GM18519 (cell line): ENCODE data around the gene DMBT1.

Experiments
- ATAC-seq: cut with Tn5 transposase; IDR thresholded peaks from one replicate; pipeline ENCODE4 v1.9.1; 2021; ENCODE audit warnings: mild to moderate bottlenecking, moderate library complexity; ENCODE audit not compliant: unreplicated experiment, low FRiP score

DMBT1 gene

GRCh38 chr10:122642726-122643605 is 82.4 kb downstream of the DMBT1 start:
- ATAC-seq, result no peak

- no peak for ATAC-seq
These were observed 83.5 kb downstream of the DMBT1 start for GRCh38 chr10:122643931-122644534.

DNA sequence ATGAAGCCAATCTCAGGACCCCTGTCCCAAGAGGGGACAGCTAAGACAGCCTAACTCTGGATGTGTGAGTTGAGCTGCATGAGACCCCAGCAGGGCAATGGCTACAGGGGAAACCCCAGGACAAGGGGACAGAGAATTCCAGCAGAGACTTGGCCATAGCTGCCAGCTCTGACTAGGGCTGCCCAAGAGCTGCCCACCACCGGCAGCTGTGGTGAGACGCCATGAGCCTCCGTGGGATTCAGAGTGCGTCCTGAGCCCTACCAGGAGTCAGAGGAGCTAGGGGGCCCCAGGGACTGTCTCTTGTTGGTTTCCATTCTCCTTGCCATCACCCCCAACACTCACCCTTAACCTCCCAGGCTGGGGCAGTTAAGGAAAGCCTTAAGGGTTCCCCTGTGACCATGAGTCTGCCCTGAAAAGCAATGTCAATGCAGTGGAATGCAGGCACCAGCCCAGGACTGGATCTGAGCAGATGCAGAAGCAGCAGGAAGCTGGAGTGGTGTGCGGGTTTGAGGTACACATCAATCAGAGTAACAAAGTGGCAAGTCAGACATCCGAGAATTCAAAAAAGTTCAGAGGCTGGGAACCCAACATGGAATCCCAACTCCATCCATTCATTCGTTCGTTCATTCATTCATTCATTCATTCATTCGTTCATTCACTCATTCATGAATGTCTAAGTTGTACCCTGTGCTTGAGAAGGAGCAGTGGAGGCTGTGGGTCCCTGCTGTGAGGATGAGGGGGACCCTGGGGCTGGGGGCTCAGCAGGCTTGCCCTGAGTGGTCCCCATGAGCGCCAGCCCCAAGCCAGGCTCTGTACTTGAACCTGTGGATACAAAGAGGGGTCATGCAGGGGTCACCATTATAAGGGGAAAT is 86.2 kb downstream of the DMBT1 start:
- ATAC-seq, result no peak

DNA sequence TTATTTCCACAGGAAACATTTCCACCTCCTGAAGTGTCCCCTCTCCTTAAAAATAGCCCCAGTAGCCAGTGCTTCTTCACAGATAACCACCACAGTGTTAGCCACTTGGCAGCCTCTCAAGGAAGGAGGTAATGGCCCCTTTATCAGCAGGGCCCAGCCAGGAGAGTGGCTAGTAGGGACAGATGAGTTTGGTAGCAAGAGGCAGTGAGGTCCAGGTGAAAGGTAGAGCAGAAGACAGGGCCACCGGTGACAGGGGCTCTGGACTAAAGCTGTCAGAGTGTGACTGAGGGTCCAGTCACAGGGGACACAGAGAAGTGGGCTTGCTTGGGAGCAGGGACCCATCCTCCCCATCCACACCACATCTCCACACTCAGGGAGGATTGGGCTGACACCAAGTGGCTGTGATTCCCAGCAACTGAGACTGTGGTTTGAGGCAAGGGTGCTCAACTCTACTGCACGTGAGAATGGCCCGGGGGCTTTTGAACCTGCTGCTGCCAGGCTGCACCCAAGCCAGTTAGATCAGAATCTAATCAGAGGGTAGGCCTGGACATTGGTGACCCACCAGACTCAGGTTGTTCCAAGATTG is 86.9 kb downstream of the DMBT1 start:
- ATAC-seq, result no peak

DNA sequence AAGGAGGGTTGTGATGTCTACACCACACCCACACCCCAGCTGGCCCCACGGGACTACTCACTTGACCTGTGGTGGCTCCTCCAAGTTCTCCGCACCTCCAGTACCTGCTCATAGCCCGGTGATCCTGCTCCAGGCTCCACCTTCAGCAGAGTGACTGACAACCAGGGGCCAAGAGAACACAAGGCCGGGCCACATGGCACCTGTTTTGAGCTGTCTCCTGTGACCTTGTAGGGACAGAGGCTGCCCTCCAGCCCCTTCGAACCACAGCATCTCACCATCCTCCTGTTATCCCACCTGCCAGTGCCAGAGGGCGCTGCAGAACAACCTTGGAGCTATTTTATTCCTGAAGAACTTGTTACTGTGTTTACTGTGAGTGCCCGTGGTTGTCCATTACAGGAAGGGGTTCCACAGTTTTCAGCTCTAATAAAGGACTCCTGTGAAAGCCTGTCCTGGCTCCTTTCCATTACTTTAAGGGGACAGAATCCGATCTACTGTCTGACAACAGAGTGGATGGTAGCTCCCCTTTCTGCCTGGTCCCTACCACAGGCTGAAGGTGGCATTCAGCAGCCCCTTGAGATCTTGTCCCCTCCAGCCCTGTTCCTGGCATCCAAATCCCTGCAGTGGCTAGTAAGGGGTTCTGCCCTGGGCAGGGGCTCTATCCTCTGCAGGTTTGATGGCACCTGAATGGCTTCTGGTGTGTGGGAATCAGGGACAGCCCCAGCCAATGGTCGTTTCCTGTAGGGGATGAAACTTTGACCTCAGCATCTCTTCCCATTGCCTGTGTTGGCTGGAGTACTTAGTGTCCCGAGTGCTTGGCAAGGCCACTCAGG is 88.3 kb downstream of the DMBT1 start:
- no peak for ATAC-seq

DNA sequence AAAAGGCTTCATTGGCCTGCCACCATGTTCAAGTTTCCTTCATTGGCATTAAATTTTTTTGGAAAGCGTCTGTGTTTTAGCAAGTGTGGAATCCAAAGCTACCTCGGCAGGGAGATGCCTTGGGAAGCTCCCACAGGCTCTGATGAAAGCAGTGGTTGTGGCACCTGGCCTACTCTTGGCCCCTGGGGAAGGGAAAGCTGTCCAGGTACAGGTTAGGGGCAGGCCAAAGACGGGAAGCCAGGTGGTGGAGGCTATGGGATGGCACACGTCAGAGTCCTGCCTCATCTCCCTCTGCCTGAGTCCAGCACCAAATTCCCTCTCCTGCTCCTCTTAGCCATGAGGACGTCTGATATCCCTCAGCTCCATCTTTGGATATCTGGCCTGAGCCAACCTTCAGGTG is 89.3 kb downstream of the DMBT1 start:
- no peak for ATAC-seq

- ATAC-seq, result no peak
These were observed 89.8 kb downstream of the DMBT1 start for GRCh38 chr10:122650331-122650730.

DNA sequence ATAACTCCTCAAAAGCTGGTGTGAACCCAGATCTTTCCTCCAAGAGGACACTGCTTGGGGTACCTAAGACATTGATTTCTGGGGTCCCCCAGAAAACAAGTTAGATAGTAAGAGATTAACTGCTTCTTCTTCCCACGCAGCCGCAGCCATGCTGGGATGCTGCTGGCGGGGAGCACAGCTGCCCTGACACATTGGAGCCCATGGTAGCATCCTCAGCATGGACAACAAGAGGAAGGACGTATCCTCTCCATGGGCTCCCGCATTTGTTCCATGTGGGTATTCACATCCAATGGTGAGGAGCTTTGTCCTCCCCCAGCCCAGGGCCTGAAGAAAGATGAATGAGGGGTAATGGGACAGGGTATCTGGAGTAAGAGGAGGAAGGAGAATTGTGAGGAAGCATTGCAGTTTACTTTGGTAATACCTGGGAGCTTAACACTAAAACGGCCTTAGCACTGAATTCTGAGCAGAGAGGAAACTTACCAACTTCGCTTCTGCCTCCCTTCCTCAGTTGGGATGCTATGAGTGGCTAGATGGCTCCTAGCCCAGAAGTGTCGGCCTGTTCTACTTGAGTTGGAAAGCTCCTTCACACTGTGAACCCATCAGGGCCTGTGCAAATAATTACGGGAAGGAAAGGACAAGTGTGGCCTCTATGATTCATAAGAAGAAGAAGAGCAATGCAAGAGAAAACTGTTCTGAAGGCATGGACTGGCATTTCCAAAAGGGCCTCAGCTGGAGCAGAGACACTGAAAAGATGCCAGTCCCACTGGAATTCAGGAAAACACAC is 95.2 kb downstream of the DMBT1 start:
- ATAC-seq, result no peak

DNA sequence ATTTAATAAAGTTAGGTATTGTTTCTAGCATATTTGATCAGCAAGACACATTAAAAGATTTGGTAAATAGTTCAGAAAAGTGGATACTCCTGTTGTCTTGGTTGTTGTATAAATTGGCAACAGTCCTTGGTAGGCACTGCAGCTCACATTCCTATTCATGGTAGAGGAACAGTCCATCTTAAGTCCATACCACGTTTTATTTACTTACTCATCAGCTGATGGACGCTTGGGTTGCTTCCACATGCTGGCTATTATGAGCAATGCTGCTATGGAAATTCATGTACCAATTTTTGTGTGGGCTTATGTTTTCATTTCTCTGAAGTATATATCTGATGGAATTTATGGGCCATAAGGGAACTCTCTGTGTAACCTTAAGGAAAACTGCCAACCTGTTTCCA is 95.8 kb downstream of the DMBT1 start:
- ATAC-seq, result no peak

DNA sequence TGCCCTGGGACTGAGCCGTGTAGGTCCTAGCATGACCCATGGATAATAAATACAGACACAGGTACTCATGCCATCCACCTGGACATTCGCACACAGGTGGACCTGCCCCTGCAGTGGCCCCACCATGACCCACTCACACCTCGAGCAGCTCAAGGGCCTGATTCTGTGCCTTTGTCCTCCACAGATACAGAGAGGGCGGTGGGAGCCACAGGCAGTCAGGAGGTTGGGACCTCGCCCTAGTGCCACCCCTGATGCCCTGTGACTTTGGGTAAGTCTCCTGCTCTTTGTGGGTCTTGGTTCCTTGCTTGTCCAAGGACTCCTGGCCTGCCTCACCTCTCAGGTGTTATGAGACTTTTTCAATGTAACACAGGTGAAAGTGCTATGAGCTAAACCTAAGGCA is 96.2 kb downstream of the DMBT1 start:
- ATAC-seq, result no peak

- no peak for ATAC-seq
These were observed 96.7 kb downstream of the DMBT1 start for GRCh38 chr10:122657255-122657654.

- no peak for ATAC-seq
These were observed 97.2 kb downstream of the DMBT1 start for GRCh38 chr10:122657729-122658128.

DNA sequence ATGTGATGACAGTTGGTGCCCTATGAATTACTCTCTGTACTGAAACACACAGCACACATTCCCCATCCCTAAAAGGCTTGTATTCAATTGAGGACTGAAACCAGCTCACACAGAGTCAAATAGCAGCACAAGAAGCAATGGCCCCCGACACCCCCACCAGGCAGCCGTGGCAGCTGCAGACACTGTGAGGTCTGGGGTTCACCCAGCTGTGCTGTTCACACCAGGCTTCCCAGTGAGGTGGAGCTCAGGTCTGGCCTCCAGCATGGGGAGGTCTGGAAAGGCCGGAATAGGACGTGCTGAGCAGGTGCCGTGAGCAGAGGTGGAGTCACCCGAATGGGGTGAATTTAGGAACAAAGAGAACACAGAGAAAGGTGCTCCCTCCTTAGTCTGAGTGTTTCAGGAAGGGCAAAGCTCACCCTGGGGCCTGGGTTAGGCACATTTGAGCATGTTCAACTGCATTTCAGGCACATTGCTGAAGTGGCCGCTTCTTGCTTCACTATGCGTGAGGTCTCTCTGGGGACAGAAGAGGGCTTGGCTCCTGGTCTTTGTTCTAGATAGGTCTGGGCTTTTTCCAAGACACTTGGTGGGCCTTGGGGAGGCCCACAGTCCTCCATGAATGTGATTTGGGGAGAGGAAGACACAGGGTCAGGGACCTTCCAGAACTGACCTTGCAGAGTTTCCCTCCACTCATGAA is 97.9 kb downstream of the DMBT1 start:
- ATAC-seq, result no peak

- ATAC-seq, result no peak
These were observed 98.6 kb downstream of the DMBT1 start for GRCh38 chr10:122659126-122659525.

DNA sequence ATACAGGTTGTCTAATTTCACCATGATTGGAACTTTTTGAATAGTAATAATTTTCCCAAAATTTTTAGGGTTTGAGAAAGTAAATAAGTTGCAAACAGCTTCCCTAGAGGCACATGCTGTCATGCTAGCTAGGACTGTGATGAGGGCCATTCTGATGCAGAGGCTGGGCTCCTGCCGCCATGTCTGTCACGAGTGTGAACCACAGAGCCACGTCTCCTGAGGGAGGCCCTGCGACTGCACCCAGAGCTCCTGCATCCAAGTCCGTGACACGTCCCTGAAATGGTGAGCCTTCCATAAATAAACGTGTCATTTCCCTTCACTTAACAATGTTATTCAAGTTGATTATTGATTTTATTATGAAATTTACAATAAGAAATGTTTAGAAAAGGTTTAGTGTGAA is 99.1 kb downstream of the DMBT1 start:
- ATAC-seq, result no peak

DNA sequence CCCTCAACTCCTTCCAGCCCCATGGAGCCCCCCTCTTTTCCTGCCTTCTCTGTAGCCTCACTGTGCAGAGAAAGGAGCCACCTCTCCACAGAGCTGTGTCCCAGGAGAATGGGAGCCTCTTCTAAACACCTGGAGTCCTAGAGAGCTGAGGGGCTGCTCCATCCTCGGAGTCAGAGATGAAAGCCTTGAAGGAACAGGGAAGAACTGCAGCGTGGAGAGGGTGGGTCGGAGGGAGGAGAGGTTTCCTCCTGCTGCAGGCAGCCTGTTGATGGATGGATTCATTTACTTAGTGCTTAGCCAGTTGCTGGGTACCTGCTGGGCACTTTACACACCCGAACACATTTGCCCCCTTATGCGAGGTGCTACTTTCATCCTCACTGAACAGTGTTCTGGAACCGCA is 100.1 kb downstream of the DMBT1 start:
- no peak for ATAC-seq

DNA sequence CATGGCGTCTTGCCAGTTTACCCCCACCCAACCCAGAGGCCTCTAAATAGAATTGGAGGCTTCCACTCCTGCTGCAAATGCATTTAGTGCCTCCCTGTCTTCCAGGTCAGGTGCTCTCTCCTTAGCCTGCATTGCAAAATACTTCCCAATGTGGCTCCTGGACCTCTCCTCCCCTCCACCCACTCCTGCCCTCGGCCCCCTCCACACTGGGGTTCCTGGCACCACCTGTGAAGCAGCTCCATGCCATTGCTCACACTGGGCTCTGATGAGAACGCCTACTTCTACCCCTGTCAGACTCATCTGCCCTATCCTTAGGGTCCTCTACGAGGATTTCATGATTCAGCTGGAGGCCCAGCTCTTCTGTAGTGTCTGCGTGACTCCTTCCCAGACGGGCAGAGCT is 101.7 kb downstream of the DMBT1 start:
- no peak for ATAC-seq

- ATAC-seq, result no peak
These were observed 103.1 kb downstream of the DMBT1 start for GRCh38 chr10:122663516-122664130.
